HG02973 (cell line): ENCODE data around the gene MYH9.

Experiments
- ATAC-seq: cut with Tn5 transposase; IDR thresholded peaks from one replicate; pipeline ENCODE4 v1.9.1; 2021; ENCODE audit warnings: moderate library complexity; ENCODE audit not compliant: unreplicated experiment

Gene MYH9

DNA sequence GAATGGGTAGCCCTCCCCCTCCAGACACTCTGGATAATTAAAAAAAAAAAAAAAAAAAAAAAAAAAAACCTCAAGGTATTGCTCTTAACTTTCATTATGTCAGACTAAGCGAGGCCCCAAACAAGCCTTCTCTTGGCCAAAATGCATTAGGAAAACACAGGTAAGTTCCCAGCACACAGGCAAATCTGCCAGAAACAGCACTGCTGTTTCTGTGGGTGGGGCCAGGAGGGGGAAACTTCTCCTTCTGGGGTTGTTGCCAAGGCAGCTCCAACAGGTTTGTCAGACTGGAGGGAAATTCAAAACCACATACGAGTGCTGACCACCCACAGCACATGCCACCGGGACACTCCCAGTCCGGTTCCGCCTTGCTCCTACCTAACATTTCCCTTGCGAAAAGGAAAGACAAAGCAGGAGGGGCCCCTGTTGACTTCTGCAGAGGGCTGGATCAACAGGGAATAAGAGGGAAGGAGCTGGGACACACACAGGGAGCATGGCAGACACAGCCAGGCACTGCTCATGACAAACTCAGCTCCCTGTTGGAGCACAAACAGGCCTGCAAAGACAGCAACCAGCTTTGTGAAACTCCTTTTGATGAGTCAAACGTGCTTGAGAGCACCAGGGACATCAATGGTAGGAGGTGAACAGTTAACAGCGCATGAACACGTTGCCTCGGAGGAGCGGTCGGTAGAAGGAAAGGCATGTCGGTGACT, 55.0 kb downstream of the MYH9 start:
- no peak for ATAC-seq

GRCh38 chr22:36331912-36332622, 55.7 kb downstream of the MYH9 start:
- ATAC-seq = peak; percentile 10

DNA sequence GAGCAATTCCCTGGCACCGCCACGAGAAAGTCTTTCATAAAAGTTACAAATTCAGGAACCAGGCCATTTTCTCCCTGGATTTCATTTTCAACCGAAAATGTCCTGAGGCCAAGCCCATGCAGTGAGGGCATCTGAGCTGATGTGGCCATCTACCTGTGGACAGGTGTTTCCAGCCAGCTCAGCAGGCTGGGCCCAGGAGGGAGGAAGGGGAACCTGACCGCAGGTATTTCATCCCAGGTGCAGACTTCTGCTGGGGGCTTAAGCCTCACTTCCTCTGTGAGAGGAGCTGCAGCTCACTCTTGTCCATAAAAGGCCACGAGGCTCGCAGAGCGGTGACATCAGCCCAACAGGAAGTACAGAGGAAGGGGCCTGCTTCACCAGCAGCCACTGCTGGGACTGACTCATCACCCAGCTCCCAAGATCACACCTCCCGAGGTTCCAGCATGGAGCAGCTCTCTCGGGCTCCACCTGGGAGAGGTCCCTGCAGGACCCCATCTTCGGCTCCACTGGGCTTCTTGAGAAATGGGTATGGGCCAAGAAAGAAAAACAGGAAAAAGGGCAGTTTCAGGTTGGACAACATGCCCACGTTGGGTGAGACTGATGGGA, 56.4 kb downstream of the MYH9 start:
- ATAC-seq = peak; percentile 59

GRCh38 chr22:36330655-36331305, 57.0 kb downstream of the MYH9 start:
- no peak for ATAC-seq

GRCh38 chr22:36330127-36330526, 57.6 kb downstream of the MYH9 start:
- no peak for ATAC-seq

GRCh38 chr22:36329254-36330078, 58.3 kb downstream of the MYH9 start:
- no peak for ATAC-seq

GRCh38 chr22:36328635-36329253, 59.0 kb downstream of the MYH9 start:
- no peak for ATAC-seq

DNA sequence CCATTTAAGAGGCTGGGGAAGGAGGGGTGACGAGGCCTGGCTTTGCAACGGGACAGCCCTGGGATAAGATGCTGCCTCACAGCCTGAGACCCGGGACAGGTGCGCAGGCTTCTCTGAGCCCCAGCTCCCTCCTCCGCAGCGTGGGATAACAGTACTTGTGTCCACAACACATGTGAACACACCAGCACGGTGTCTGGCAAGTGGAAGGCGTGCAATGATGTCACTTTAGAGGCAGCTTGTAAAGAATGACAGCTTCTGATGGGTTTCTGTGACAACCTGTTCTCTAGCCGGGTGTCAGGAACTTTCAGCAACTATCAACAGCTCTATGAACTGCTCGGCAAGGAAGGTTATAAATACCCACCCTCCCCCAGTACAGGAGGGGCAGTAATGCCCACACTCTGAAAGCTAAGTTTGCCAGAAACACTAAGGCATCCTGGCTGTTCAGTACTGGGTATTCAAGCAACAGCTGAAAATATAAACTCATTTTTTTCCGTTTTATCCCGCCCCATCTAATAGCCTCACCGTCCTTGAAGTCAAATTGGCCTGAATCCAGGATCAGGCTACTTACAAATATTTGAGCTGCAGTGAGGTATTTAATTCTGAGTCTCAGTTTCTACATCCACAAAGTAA, 59.7 kb downstream of the MYH9 start:
- ATAC-seq = no peak

GRCh38 chr22:36326178-36327161, 61.3 kb downstream of the MYH9 start:
- no peak for ATAC-seq

DNA sequence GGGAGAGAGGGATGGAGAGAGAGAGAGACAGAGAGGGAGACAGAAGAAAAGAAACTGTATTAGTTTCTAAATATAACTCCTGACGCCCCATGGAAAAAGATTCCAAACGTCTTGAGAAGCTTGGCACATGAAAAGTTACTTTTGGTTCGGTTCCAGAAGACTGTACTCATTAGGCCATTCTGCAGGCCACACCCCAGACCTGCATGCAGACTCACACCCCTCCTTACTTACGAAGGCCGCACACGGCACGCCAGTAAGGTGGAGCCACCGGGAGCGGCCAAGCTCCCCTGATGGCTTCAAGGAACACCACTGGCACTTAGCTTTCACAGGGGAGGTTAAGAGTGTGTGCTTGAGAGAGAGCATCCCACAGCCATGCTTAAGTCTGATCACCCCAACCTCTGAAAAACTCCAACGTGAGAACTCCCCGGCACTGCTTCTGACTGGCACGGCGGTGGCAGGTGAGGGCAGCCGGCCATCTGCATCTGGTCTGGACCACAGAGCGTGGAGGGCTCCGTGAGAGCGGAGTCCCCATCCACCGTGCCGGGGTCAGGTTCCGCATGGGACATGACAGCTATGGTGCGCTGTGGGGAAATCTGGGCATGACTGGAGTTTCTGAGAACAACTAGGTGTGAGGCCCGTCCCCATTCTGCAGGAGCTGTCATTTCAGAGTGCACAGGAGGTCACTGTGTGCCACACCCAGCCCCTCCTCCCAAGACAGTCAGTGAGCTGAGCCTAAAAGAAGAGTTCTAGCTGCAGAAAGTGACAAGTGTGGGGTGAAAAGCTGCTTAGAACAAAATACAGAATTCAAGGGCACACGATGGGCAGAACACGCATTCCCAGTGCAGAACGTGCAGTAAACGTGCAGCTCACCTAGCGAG, 62.4 kb downstream of the MYH9 start:
- no peak for ATAC-seq

DNA sequence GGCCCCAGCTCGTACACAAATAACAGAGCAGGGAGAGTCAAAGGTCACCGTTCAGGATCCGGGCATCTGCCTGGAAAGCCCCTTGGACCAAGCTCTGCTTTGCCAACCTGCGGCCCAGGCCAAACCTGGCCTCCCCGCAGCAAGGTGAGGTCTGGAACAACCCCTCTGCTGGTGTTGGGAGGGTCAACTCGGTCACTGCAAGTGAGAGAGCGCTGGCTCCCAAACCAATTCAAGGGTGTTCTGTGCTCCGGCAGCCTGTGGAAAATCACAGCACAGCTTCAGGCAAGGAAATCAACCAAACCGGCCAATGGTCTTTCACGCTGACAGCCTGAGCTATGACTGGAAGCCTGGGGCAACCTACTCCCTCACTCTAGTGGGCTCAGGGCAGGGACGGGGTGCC, 63.4 kb downstream of the MYH9 start:
- ATAC-seq = no peak

DNA sequence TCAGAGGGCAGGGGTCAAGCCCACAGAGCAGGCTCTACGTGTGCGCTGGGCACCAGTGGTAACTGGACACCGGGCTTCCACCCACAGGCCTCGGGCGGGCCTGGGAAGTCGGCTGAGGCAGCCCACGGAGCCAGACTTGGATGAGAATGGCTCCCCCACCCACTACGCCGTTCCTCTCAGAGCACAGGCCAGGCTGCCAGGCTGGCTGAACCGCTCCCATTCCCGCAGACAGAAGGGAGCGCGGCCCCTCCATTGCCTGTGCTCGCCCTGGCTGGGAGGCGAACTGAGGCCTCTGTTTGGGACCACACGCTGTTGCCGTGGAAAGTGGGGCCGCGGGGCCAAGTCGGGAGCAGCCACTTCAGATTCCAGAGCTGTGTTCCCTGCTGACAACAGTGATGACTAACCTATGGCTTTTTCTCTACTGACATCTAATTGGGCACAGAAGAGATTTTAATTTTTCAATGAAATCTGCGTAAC, 63.9 kb downstream of the MYH9 start:
- ATAC-seq = no peak

DNA sequence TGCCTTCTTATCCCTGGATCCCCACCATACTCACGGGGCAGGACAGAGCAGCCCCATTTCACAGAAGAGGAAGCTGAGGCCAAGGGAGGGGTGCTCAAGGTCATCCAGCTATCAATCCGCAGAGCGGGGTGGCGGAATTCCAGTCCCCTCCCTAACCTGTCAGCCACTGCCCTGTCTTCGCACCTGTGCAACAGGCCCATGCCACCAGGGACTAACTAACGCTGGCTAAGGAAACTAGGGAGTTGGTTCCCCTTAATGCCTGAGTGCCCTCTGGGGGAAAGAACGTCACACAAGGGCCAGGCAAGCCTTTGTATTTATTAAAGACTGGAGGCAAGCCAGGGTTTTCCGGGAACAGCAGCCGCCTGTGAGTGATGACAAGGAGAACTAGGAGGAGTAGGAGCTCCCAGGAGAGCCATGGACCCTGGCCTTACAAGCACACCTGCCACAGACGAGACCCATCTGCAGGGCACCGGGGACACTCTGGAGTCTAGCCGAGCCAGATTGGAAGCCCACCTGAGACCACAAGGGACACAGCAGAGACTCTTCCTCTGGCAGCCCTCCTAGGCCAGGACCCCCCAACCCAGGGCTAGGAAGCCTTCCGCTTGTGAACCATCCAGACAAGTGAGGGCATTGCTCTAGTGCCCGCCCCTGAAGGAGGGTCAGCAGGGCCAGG, 64.4 kb downstream of the MYH9 start:
- ATAC-seq = no peak

GRCh38 chr22:36322602-36322915, 65.2 kb downstream of the MYH9 start:
- no peak for ATAC-seq

DNA sequence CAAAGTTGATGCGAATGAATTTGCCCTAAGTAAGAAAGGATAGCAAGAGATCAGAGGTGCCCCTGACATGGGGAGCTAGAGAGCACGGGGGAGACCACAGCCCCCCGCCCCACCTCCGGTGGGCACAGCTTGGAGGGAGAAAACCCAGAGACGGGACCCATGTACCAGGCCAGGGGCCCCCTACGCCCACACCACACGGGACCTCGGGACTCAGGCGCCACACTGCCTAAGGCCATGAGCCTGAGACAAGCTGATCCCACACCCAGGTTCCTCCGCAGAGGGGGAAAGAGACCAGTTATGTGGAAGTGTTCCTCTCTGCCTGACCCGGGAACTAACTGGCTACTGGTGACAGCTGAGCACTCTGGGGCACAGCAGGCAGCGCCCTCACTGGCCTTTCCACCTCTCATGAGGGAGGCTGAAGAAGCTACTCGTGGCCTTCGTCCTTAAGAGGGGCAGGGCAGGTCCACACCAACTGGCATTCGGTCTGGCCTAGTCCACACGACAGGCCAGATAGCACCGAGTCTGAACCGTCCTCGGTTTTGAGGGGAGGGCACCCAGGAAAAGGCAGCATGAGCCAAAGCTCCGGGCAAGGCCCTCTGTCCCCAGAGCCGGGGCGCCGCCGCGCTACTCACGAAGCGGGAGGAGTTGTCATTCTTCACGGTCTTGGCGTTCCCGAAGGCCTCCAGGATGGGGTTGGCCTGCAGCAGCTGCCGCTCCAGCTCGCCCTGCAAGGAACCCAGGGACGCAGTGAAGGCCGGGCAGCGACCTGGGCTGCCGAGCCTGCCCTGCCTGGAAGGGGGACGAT, 65.8 kb downstream of the MYH9 start:
- ATAC-seq = no peak

- ATAC-seq = no peak
These were observed 67.2 kb downstream of the MYH9 start for GRCh38 chr22:36320553-36320952.
